Measurements from ENCODE around the gene BCAP29. TPM values are rescaled to one million over a fixed set of nuclear protein-coding genes. Genes with fewer than 3 reads are reported as not detected.

Gene BCAP29
- polyA plus RNA-seq, 1 of the 3 experiments (the other 2 are of a cell fraction): 29.2 TPM

DNA sequence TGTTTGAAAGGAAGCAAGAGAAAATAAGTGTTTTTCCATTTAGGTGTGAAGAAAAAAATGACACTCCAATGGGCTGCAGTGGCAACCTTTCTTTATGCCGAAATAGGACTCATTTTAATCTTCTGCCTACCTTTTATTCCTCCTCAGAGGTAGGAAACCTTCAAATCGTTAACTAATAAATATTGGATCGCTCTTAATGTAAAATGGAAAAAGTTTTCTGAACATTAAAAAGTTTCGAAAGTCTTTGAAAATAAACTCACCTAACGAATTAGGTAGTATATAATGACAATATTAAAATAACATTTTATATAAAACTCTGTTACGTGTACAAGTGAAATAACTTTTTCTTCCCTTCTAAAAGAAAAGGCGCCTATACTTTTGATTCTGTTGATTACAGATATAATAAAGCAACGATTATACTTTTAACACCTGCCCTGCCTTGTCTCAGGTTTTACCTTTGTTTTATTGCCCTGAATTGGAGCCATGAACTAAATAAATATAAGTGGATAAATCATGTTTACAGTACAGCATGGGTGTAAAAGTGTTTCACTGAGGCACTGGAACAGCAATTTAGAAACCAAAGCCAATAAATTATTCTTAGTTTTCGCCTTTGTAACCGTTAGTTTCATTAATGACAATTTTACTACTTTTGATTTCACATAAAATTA, 804 bp downstream of the BCAP29 start:
- WGBS (ENCODE audit: low lambda C conversion rate): 39% methylated on average over 10 of the region's 10 CpGs
- CTCF ChIA-PET: interaction anchor here (0.6 to 1.9 kb wide), 13 partner anchors 9 to 163 kb away, joined by 3 to 11 read pairs (median 4); partner anchors contain the start of gene CBLL1

More for the DNA sequence above, 804 bp downstream of the BCAP29 start:
- Histone ChIP-seq H3K4me1 (ENCODE audit: control insufficient read depth in 1 of 2, insufficient read depth in 2 of 2, low read depth in 1 of 2, low read length in 1 of 2) (peaks cover 12 to 23% of the 10 kb centered on the region in 2 experiments; a peak in 2 of 4 replicates), H3K27ac (ENCODE audit: low read depth in 2 of 2, low read length in 1 of 2) (peak overlapping the region; percentile 68 to 95), H3K79me2 (ENCODE audit: insufficient read depth) (peaks cover 69% of the 10 kb centered on the region), H3K4me2 (peak overlapping the region; percentile 70), H3K9me3 (no peaks in the 10 kb centered on the region), H3F3A (replicated peaks; ENCODE audit: insufficient read depth) (no peaks in the 10 kb centered on the region), H3K4me3 (ENCODE audit: low read depth in 2 of 2, low read length in 1 of 2) (peak overlapping the region; percentile 77 to 98), H4K20me1 (ENCODE audit: insufficient read depth) (no peaks in the 10 kb centered on the region), H3K27me3 (ENCODE audit: insufficient read depth) (no peaks in the 10 kb centered on the region), H3K9me2 (no peaks in the 10 kb centered on the region), H3K9ac (peak overlapping the region; percentile 90), H3K36me3 (replicated peaks in 1 of 2; ENCODE audit: control insufficient read depth in 1 of 2, insufficient read depth in 2 of 2, low read length in 1 of 2) (peaks cover 47 to 49% of the 10 kb centered on the region in 2 experiments), H2AFZ (ENCODE audit: low read depth) (peak overlapping the region; percentile 80)
- TF ChIP-seq EZH2phosphoT487 (IDR thresholded peaks at IDR 0.05; ENCODE audit: borderline replicate concordance, low read depth): no peak
- no peak for TF ChIP-seq FOXJ3 (CRISPR knock-in tag; IDR thresholded peaks at IDR 0.05)
- no peak for TF ChIP-seq SIN3A (IDR thresholded peaks at IDR 0.05; ENCODE audit: borderline replicate concordance, low read depth, low read length)
- no peak for TF ChIP-seq ELF1 (IDR thresholded peaks at IDR 0.05)
- TF ChIP-seq, protein P1, sequence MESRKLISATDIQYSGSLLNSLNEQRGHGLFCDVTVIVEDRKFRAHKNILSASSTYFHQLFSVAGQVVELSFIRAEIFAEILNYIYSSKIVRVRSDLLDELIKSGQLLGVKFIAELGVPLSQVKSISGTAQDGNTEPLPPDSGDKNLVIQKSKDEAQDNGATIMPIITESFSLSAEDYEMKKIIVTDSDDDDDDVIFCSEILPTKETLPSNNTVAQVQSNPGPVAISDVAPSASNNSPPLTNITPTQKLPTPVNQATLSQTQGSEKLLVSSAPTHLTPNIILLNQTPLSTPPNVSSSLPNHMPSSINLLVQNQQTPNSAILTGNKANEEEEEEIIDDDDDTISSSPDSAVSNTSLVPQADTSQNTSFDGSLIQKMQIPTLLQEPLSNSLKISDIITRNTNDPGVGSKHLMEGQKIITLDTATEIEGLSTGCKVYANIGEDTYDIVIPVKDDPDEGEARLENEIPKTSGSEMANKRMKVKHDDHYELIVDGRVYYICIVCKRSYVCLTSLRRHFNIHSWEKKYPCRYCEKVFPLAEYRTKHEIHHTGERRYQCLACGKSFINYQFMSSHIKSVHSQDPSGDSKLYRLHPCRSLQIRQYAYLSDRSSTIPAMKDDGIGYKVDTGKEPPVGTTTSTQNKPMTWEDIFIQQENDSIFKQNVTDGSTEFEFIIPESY (IDR thresholded peaks at IDR 0.05; ENCODE audit: borderline replicate concordance, low read depth): no peak
- TF ChIP-seq FOXM1 (IDR thresholded peaks at IDR 0.05; ENCODE audit: low read depth): no peak
- no peak for TF ChIP-seq JUND (IDR thresholded peaks at IDR 0.05)
- TF ChIP-seq, protein P2, sequence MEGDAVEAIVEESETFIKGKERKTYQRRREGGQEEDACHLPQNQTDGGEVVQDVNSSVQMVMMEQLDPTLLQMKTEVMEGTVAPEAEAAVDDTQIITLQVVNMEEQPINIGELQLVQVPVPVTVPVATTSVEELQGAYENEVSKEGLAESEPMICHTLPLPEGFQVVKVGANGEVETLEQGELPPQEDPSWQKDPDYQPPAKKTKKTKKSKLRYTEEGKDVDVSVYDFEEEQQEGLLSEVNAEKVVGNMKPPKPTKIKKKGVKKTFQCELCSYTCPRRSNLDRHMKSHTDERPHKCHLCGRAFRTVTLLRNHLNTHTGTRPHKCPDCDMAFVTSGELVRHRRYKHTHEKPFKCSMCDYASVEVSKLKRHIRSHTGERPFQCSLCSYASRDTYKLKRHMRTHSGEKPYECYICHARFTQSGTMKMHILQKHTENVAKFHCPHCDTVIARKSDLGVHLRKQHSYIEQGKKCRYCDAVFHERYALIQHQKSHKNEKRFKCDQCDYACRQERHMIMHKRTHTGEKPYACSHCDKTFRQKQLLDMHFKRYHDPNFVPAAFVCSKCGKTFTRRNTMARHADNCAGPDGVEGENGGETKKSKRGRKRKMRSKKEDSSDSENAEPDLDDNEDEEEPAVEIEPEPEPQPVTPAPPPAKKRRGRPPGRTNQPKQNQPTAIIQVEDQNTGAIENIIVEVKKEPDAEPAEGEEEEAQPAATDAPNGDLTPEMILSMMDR (IDR thresholded peaks at IDR 0.05): no peak
- TF ChIP-seq TCF12 (IDR thresholded peaks at IDR 0.05): no peak
- no peak for TF ChIP-seq POLR2AphosphoS5 (IDR thresholded peaks at IDR 0.05; ENCODE audit: low read depth, low read length)
- TF ChIP-seq MXI1 (IDR thresholded peaks at IDR 0.05; ENCODE audit: low read depth, low read length): no peak
- TF ChIP-seq NFIC (IDR thresholded peaks at IDR 0.05; ENCODE audit: borderline replicate concordance): no peak
- TF ChIP-seq RFX5 (IDR thresholded peaks at IDR 0.05; ENCODE audit: low read length): no peak
- no peak for TF ChIP-seq GATA2 (CRISPR knock-in tag; IDR thresholded peaks at IDR 0.05)
- TF ChIP-seq, protein P3, sequence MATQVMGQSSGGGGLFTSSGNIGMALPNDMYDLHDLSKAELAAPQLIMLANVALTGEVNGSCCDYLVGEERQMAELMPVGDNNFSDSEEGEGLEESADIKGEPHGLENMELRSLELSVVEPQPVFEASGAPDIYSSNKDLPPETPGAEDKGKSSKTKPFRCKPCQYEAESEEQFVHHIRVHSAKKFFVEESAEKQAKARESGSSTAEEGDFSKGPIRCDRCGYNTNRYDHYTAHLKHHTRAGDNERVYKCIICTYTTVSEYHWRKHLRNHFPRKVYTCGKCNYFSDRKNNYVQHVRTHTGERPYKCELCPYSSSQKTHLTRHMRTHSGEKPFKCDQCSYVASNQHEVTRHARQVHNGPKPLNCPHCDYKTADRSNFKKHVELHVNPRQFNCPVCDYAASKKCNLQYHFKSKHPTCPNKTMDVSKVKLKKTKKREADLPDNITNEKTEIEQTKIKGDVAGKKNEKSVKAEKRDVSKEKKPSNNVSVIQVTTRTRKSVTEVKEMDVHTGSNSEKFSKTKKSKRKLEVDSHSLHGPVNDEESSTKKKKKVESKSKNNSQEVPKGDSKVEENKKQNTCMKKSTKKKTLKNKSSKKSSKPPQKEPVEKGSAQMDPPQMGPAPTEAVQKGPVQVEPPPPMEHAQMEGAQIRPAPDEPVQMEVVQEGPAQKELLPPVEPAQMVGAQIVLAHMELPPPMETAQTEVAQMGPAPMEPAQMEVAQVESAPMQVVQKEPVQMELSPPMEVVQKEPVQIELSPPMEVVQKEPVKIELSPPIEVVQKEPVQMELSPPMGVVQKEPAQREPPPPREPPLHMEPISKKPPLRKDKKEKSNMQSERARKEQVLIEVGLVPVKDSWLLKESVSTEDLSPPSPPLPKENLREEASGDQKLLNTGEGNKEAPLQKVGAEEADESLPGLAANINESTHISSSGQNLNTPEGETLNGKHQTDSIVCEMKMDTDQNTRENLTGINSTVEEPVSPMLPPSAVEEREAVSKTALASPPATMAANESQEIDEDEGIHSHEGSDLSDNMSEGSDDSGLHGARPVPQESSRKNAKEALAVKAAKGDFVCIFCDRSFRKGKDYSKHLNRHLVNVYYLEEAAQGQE (IDR thresholded peaks at IDR 0.05; ENCODE audit: low read depth, low read length): no peak
- TF ChIP-seq TEAD4 (IDR thresholded peaks at IDR 0.05; ENCODE audit: borderline replicate concordance, insufficient read depth): no peak
- POLR2A ChIA-PET: interaction anchor here (0.5 to 2.2 kb wide), 6 partner anchors 16 to 432 kb away, joined by 3 to 14 read pairs (median 4); partner anchors contain the start of genes COG5 and DUS4L
- DNase-seq: no peak
